LoVo (cell line): Measurements from ENCODE around the gene GTF2H4.

Source experiments
- DNase-seq: peaks from one replicate; pipeline ENCODE4 v3.0.0-alpha.2; 2016; ENCODE audit warnings: low spot score

The GTF2H4 gene

DNA sequence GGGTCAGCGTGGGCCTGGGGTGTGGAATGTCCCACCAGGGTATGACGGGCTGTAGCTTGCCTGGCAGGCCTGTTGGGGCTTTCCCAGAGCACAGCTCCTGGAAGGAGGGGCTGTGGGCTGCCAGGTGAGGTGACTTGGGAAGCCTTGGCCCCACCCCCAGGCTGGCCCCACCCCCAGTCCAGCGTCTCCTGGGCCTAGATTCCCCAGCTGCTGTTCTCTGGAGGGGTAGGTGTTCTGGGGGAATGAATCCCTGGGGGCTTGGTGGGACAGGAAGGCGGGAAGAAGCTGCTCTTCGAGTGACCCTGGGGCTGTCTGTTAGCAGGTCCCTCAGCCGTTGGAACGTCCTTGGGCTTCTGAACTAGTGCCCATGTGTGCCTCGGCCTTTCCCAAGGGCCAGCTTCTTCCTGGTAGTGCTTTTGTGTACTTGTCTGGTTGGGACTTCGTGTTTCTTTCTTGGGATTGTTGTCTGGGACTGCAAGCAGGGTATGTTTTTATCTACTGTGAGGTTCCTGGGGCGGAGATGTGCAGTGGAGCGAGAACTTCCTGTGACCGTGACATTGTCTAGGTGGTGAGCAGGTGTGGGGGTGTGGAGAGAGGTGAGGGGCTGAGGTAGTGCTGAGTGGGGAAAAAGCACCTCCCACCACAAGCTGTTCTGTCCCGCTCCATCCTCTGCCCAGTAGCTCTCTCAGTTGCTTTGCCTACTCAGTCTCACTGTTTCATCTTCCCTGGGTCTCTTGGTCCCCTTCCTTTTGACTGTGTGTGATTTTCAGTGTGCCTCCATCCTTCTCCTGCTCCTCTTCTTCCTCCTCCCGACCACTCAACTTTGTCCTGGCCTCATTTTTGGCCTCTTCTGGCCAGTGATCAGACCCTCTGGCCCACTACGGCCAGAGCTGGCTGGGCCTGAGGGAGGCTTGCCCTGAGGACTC, 25.0 kb upstream of the GTF2H4 start:
- DNase-seq, result peak; percentile 74

DNA sequence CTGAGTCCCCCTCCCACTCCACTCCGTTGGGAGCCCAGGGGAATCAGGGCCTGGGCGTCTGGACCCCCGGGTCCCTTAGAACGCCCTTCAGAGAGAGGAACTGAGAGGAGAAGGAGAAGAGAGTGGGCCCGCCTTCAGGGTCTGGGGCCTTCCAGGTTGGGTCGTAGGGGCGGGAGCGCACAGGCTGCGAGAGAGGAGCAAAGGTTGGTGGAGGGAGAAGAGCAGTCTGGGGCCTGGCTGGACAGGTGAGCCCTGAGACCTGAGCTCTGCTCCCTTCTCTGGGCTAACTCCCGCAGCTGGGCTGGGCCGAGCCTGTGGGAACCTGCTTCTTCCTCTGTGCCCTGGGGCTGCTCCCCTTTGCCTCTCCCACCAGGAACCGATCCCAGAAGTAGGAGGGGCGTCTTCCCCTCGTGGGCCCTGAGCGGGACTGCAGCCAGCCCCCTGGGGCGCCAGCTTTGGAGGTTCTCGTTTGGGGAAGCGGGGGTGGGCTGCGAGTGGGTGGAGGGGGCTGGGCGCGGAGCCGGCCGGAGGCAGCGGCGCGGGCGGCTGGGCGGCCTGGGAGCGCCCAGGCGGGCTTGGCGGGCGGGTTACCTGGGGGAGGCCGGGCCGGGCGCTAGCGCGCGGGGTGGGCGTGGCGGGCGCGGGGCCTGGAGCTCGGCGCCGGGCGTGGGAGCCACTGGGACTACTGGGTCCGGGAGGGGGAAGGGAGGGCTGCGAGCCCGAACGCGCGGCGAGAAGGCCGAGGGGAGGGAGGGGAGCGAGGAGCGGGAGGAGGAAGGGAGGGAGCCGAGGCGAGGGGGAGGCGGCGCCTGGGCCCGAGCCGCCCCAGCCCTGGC, 24.1 kb upstream of the GTF2H4 start, which contains the start of gene DDR1:
Gene DDR1, plus strand, starts transcription at position 835 of the 836 bp plus-strand sequence. CDS start 4,211 bp downstream, outside the sequence.
- DNase-seq, result peak; percentile 71

DNA sequence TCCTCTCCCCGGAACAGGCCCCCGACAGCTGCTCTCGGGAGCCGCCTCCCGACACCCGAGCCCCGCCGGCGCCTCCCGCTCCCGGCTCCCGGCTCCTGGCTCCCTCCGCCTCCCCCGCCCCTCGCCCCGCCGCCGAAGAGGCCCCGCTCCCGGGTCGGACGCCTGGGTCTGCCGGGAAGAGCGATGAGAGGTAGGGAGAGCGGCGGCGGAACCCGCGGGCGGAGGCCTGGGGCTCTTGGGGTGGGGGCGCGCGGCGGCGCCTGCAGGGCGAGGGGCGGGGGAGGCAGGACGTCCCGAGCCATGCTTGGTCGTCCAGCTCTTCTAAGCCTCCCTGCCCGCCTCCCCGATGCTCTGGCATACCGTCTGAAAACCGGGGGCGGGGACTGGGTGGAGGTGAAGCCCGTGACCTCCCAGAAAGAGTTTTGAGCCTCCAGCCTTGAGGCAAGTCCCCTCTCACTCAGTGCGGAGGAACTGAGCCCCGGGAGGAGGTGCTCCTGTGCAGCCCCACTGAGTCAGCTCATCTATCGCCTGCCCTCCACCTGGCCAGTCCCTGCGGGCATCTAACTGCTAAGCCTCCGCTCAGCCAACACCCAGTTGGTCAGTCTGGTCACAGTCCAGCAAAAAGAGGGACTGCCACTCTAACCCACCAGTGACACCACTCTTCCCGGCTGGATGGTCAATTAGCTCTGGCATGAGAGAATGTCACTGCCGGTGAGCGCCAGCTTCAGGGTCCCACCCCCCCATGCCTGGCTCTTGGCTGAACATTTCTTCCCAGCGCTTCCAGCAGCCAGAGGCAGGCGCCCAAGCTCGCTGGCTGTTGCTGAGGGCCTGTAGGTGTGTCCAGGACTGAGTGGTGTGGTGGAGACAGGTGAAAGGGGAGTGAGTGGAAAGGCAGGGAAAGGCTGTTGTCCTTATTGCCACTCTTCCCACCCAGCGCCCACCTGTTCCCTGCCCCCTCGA, 23.2 kb upstream of the GTF2H4 start:
- DNase-seq, result peak; percentile 58

DNA sequence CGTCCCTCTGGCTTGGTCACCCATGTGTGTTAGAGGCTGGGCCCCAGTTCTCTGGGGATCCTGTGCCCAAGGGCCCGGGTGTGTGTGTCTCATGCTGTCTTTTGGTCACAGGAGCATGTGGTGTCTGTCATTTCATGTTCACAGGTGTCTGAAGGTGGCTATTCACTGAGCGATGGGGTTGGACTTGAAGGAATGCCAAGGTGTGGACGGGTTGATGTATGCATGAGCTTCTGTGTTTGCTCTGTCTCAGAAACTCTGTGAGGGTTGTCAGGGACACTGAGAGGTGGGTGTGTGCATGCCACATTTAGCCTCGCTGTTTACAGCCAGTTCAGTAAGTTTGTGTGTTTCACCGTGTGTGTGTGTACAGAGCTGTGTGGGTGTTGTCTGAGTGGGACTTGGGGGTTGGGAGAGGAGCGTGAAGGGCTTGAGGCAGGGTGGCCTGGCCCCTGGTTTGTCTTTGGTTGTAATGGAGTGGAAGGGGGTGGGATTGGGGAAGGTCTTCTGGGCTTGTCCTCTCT, 22.5 kb upstream of the GTF2H4 start:
- DNase-seq, result peak; percentile 77

DNA sequence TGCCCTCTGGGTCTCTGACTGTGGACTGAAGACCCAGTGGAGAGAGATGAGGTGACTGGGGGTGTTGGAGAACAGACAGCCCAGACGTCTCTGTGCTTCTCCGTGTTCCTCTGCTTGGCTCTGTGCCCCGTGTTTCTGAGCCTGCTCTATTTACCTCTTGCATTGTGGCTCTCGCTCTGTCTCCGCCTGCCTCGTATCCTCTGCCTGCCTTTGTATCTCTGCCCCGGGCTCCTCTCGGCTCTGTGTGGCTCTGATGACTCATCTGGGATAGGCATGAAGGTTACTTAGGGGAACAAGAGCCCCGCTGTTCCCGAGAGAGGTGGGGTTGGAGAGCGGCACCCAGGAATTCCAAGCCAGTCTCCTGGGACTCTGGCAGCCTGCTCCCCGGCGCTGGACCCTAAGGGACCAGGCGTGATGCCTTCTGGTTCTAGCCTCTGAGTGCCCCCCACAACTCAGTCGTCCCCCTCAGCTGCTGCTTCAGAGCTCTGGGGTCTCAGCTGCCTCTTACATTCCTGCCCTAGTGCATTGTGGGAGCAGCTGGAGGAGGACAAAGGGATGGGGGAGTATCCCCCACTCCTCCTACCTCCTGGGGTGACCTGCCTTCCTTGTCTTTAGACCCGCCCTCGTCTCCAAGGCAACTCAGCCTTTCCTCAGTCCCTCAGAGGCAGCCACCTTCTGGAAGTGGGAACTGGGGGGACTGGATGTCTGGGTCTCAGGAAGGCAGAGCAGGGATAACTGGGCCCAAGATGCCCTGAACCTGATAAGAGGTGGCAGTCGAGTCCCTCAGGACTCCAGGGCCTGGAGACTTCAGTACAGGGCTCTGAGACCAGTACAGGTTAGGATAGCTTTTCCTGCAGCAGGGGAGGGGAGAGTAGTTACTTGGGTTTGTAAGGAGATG, 21.8 kb upstream of the GTF2H4 start:
- DNase-seq, result peak; percentile 93

DNA sequence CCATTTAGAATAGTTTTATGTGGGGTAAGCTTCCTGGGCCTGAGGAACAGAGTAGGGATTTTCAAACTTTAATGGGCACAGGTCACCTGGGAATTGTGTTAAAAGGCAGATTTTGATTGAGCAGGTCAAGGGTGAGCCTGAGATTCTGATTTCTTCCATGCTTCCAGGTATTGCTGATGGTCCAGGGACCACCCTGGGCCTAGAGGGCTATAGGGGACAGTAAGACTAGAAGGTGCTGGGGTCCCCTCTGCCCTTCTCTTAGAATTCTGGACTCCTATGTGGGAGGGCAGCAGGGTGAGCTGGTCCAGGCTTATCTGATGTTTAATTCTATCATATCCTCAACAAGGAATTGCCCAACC, 21.1 kb upstream of the GTF2H4 start:
- DNase-seq, result no peak

DNA sequence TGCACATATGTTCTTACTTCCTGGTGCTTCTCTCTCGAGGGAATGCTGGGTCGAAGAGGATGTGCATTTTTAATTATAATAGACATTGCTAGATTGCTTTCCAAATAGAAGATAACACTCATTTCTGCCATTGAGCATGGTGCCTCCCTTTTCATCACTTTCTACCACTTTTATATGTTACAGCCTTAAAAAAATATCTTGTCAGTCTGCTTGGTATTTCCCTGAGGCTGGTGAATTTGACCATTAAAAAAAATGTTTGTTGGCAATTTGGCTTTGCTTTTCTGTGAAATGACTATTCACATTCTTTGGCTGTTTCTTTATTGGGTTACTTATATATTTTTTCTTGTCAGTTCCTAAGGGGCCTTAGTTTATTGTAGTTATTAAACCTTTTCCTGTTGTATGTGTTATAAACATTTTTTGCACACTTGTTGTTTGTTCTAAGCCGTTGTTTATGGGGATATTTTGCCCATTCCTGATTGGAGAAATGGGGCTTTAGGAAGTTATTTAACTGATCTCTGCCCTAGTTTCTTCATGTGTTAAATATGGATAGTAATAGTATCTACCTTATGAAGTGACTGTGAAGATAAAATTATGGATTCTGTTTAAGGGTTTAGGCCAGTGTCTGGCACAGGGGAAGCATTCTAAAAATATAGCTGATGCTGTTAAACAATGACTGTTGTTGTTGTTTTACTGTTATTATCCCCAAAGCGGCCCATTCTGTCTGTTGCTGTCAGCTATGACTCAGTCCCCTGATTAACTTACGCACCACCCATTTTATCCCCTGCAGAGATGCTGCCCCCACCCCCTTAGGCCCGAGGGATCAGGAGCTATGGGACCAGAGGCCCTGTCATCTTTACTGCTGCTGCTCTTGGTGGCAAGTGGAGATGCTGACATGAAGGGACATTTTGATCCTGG, 19.8 kb upstream of the GTF2H4 start:
- no peak for DNase-seq

DNA sequence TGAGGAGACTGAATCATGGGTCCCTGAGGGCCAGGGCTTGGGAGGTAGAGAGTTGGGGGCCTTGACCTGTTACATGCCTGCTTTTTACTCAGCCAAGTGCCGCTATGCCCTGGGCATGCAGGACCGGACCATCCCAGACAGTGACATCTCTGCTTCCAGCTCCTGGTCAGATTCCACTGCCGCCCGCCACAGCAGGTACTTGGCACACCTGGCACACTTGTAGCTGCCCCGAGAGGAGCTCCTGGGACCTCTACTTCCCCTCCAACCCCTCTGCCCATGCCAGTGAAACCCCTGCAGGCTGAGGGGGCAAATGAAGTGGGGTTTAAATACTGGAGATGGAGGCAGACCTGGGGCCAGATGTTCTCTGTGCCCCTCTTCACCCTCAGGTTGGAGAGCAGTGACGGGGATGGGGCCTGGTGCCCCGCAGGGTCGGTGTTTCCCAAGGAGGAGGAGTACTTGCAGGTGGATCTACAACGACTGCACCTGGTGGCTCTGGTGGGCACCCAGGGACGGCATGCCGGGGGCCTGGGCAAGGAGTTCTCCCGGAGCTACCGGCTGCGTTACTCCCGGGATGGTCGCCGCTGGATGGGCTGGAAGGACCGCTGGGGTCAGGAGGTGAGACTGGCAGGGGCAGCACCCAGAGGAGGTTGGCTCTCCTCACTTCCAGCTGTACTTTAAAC, 19.1 kb upstream of the GTF2H4 start:
- no peak for DNase-seq

DNA sequence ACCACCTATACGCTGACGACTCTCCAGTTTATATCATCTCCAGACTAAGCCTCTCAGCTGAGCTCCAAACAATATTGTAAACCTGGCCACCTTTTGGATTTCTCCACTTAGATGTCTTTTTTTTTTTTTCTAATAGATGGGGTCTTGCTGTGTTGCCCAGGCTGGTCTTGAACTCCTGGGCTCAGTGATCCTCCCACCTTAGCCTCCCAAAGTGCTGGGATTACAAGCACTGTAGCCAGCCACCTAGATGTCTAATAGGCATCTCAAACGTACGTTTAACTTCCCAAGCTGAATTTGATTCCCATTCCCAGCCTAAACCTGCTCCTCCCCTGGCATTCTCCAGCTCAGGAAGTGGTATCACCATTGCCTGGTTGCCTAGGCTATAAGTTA, 18.5 kb upstream of the GTF2H4 start:
- DNase-seq, result no peak

DNA sequence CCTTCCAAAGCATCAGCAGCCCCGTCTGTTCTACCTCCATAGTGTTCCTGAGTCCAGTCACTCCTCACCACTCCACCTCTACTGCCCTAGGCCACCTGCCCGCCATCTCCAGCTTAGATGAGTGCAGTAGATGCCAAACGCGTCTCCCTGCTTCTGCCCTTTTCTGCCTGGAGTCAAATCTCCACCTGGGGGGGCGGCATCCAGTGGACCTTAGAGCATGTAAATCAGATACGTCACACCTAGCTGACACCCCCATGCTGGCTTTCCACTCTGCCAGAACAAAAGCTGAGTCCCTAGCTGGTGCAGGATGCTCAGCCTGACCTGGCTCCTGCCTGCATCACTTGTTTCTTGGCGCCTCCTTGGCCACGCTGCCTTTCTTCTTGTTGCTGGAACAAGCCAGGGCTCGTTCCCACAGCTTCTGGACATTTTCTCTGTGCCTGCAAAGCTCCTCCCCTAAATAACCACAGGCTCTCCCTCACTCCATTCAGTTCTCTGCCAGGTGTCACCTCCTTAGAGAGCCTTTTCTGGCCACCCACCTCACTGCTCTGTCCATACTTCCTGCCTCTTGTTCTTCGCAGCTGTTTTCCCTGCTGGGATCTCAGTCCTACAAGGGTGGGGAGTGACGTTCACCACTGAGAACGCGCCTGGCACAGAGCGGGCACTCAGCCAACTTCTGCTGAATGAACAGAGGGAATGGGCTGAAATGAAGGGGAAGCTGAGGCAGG, 17.9 kb upstream of the GTF2H4 start:
- no peak for DNase-seq

DNA sequence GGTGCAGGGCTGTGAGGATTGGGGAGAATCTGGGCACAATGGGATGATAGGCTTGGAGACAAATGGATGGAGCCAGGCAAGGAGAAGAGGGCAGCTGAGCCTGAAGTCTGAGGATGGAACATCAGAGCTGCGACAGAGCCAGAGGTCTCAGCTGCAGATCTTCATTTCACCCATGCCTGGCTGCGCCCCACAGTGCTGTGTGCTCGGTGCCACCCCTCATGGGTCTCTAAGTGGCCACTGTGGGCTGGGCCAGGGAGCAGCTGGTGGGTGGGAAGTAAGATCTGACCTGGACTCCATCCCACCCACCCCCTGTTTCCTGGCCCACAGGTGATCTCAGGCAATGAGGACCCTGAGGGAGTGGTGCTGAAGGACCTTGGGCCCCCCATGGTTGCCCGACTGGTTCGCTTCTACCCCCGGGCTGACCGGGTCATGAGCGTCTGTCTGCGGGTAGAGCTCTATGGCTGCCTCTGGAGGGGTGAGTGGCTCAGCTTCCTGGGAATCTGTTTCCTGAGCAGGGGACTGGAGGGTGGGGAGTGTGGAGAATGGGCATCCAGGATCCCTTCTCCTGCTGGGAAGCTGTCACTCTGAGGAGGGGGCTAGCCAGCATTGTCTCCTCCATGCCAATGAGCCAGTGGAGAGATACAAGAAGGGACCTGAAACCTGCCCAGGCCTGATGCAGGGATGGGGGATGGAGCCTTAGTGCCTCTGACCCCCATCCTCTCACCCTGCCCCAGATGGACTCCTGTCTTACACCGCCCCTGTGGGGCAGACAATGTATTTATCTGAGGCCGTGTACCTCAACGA, 17.2 kb upstream of the GTF2H4 start:
- DNase-seq, result no peak

DNA sequence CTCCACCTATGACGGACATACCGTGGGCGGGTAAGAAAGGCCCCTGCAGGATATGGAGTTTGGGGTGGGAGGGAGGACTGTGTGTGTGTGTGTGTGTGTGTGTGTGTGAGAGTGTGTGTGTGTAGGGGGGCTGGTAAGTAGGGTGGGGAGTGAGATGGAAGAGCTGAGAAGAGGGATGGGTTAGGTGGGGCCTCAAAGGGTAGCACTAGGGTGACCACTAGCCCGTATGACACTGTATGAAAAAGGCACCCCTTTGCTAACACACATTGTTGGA, 16.6 kb upstream of the GTF2H4 start:
- no peak for DNase-seq

DNA sequence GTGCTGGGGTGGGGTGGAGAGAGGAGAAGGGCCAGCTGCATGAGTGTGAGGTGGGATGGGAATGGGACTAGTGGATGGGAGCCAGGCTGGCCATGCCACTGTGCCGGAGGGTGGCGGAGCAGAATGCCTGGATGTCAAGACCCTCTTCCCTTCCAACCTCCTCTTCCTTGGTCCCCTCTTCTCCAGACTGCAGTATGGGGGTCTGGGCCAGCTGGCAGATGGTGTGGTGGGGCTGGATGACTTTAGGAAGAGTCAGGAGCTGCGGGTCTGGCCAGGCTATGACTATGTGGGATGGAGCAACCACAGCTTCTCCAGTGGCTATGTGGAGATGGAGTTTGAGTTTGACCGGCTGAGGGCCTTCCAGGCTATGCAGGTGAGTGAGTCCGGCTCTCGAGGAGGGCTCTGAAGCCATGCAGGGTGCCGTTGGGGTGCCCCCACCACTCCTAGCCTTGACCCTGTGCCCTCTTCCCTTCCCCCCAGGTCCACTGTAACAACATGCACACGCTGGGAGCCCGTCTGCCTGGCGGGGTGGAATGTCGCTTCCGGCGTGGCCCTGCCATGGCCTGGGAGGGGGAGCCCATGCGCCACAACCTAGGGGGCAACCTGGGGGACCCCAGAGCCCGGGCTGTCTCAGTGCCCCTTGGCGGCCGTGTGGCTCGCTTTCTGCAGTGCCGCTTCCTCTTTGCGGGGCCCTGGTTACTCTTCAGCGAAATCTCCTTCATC, 16.0 kb upstream of the GTF2H4 start:
- DNase-seq, result no peak

DNA sequence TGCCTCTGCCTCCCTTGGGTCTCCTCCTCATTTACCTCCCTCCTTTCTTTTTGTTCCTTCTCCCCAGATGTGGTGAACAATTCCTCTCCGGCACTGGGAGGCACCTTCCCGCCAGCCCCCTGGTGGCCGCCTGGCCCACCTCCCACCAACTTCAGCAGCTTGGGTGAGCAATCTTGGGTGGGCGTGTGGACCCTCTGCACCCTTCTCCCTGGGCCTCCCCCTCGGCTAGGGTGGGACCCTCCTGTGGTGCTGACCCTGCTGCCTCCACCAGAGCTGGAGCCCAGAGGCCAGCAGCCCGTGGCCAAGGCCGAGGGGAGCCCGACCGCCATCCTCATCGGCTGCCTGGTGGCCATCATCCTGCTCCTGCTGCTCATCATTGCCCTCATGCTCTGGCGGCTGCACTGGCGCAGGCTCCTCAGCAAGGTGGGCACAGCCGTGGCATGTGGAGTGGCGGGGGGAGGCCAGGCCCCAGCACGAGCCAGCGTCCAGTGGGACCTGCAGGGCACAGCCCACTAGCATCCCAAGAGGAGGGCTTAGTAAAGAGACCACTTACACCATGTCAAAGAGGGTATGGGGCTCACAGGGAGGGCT, 14.9 kb upstream of the GTF2H4 start:
- no peak for DNase-seq

DNA sequence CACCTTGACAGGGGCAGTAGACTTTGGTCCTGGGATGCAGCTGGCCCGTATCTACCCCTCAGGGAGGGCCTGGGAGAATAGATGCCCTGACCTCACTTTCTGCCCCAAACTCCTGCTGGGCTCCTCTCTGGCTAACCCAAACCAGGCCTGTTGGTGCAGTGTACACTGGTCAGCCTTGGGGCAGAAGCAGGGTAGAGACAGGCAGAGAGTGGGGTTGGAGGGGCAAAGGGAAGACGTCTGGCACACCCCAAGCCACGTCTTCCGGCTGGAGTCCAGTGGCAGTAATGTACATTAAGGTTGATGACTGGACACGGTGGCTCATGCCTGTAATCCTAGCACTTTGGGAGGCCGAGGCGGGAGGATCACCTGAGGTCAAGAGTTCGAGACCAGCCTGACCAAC, 14.3 kb upstream of the GTF2H4 start:
- DNase-seq, result no peak

DNA sequence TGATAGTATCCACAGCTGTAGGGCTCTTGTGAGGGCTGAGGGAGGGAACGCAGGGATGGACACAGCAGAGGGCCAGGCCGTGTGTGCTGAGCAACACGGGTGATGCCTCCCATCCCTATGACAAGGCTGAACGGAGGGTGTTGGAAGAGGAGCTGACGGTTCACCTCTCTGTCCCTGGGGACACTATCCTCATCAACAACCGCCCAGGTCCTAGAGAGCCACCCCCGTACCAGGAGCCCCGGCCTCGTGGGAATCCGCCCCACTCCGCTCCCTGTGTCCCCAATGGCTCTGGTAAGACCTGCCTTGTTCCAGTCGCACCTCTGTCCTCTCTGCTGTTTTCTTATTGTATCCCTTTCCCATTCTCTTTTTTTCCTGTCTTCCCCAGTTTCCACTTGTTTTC, 13.6 kb upstream of the GTF2H4 start:
- DNase-seq, result no peak

DNA sequence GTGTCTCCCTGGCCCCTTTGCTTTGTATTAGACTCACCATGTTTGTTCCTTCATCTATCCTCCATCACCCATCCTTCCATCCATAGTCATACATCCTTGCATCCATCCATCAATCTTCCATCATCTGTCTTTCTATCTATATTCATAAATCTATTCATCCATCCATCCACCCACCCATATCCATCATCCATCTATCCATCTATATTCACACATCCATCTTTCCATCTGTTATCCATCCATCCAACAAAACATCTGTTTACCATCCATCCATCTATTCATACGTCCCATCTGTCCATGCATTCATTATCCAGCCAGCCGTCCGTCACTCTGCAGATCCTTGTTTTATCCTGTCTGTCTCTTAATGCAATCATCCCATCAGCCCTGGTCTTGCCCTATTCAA, 13.1 kb upstream of the GTF2H4 start:
- DNase-seq, result no peak
